GM19452 (cell line): Measurements from ENCODE around the gene PPP4R4.
"Not testable (repeated sequence)": the region's sequence is repeated elsewhere in the genome, so short reads cannot be mapped to it uniquely, and the experiment has no call there.

Experiments
- ATAC-seq: cut with Tn5 transposase; IDR thresholded peaks from one replicate; pipeline ENCODE4 v1.9.1; 2021; ENCODE audit not compliant: unreplicated experiment

Gene PPP4R4

GRCh38 chr14:94264195-94264594, 90.1 kb downstream of the PPP4R4 start:
- not testable (repeated sequence) for ATAC-seq

DNA sequence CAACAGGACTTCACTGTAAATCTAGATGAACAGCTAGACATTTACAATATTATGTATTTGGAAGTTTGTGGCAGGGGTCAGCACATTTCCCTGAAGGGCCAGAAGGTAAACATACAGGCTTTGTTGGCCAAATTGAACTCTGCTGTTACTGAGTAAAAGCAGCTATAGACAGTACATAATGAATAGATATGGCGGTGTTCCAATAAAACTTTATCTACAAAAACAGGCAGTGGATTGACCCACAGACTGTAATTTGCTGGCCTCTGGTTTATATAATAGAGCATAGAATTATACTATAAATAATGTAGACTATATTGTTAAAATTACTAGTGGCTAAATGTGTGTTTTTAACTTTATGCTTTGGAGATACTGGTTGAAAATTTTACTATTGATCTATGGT, 93.2 kb downstream of the PPP4R4 start:
- ATAC-seq, result no peak

GRCh38 chr14:94268582-94268981, 94.5 kb downstream of the PPP4R4 start:
- ATAC-seq, result not testable (repeated sequence)

DNA sequence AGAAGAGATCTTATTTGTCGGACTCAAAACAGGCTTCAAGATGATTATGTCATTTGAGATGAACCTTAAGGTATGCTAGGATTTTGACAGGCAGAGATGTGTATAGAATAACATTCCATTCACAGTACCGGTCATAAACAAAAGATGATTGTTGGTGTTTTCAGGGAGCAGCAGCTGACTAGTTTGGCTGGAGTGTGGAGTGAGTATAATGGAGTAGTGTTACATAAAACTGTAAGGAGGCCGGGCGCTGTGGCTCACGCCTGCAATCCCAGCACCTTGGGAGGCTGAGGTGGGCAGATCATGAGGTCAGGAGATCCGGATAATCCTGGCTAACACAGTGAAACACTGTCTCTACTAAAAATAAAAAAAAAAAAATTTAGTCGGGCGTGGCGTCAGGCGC, 95.0 kb downstream of the PPP4R4 start:
- ATAC-seq, result no peak

GRCh38 chr14:94276898-94277561, 102.9 kb downstream of the PPP4R4 start:
- ATAC-seq, result not testable (repeated sequence)

DNA sequence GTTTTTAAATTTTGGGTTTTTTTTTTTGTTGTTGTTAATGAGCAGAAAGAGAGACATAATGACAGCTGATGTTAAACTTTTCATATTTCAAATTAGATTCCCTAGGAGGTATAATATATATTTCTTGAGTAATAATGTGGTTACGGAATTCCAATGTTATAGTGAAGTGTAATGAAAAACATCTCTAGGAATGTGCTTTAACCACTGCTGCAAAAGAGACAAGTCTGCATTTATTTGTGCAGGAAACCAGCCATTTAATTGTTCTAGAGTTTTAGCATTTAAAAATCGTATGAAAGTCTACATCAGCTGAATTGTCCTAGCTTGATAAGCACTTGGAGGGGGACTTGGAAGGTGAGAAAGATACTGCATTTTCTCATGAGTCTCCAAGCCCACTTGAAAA, 104.6 kb downstream of the PPP4R4 start:
- ATAC-seq, result no peak

DNA sequence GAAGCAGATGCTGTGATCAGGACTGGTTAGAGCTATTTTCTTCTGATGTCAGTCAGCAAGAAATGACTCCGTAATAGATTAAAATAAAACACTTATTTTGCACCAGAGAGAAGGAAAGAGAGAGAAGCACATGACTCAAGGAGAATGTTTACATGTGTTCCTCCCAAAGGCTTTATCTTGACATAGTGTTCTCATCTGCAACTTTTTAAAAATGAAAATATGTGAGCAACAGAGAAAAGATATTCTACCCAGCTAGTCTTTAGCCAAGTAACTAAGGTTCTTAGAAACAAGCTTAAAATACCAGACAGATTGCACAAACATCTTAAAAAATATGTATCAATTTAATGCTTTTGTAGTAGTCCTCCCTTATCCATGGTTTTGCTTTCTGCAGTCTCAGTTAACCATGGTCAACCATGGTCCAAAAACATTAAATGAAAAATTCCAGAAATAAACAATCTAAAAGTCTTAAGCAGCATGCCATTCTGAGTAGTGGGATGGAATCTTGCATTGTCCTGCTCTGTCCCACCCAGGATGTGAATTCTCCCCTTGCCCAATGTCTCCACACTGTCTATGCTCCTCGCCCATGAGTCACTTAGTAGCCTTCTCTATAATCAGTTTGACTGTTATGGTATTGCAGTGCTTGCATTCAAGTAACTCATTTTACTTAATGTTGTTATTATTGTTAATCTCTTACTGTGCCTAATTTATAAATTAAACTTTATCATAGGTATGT, 109.0 kb downstream of the PPP4R4 start:
- ATAC-seq, result no peak

DNA sequence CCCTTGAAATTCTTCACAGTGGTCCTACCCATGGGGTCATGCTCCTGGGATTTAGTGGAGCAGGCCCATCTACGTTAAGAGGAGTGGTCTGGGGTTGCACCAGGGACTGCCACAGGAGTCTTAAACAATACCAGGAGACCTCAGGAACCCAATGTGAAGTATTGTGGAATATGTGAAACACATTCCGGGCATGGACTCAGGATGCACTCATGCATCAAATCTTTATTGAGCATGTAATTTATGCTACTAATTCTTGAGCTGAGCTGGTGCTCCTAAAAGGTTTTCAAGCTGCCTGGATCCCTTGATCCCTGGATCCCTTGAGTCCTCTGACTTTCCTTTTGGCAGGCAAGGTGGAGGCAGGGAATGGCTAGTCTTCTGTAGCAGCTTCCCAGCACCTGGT, 110.1 kb downstream of the PPP4R4 start:
- ATAC-seq, result no peak

- ATAC-seq, result no peak
These were observed 111.0 kb downstream of the PPP4R4 start for GRCh38 chr14:94285158-94285557.

DNA sequence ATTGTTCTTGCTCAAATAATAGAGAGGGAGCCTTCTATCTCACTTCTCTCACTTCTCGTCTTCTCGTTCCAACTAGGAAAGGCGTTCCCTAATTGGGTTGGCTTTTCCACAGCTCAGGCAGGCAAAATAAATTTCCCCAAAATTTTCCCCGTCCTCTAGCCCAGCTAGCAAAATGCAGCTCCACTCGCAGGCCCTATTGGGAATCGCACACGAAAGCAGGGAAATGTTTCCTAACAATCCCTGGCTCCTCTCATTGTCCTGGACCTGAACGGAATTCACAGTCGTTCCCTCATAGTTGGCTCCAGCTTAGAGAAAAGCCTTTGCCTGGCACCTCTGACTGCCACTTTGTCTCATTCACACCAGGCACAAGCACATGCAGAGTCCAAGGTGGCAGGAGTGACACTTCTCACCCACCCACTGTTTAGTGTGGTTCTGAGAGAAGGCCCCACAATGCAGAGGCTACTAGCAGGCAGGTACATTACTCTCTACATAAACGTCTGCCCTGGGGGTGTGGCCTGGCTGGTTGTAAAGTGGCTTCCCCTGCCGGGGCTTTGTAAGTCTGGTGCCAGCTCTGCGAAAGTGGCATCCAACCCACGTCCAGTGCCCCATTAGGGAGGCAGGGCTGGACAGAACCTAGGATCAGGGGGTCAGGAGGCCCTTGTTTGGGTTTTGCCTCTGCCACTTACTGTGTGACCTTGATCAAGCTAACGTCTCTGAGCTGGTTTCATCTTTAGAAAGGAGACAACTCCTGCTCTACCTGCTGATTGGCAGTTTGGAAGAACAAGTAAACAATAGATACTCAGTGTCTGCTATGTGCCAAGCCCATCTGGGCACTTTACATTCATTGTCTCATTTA, 114.7 kb downstream of the PPP4R4 start:
- ATAC-seq, result no peak

- ATAC-seq, result no peak
These were observed 116.1 kb downstream of the PPP4R4 start for GRCh38 chr14:94290197-94290596.

DNA sequence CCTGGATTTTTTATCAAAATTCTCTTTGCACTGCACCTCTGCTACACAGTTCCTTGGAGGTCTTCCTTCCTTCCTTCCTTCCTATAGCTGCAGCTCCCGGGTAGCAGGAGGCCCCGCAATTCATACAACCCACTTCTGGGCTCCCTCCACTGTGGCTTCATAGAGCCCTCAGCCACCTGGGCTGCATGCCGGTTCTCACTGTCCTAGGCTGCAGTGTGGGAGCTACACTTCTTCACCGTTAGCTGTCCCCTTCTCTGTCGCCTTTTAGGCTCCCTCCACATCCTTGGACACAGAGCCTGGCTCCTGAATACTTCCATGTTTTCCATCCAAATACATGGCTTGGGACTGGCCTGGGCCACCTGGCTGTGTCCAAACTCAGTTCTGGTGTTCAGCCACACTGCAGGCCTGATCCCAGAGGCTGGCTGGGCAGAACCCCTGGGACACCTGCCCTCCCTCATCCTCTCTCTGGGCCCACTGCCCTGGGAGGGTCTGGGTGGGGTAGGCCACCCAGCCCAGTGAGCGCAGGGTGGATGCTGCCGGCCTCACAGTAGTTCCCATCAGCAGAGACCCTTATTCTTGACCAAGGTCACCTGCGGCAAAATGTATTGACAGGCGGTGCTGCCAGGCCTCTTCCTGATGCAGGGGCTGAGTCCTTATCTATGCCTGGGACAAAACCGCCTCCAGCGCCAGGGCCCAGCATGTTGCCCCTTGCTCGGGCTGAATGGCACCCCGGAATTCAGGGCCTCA, 117.2 kb downstream of the PPP4R4 start:
- ATAC-seq, result no peak

GRCh38 chr14:94291906-94292525, 117.9 kb downstream of the PPP4R4 start:
- ATAC-seq, result no peak

- no peak for ATAC-seq
These were observed 118.4 kb downstream of the PPP4R4 start for GRCh38 chr14:94292526-94292871.

DNA sequence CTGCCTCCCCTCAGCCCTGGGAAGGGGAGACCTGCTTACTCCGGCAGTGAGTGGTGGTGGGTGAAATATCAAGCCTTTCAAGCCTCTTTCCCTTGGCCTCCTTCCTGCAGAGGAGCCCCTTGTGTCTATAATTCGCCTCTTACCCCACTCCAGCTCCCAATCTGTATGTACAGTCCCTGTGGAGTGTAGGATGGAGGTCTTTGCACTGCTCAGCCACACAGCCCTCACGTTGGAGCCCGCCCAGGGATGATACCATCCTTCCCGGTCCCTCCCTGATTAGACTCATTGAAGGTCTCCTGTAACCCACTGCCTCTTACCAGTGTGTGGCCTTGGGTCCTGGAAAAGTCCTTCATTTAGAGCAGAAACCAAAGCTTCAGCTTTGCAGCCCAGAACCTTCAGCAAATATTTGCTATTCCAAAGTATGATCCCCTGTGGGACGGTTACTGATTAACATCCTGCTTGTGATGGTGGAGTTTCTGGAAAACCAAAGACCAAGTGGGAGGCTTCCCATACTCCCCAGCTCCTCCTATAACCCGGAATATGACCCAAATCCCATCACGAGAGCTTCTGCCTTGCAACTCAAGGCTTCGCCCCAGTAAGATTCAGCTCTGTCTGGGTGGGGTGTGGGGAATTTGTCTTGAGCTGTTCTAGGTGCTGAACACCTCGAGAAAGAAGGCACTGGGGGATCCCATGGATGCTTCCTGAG, 118.9 kb downstream of the PPP4R4 start, which contains the start of gene SERPINA10:
Gene SERPINA10, minus strand, starts transcription at position 397 of the 706 bp plus-strand sequence. CDS start 2,675 bp downstream, outside the sequence.
- no peak for ATAC-seq

- no peak for ATAC-seq
These were observed 119.4 kb downstream of the PPP4R4 start for GRCh38 chr14:94293578-94293924.

DNA sequence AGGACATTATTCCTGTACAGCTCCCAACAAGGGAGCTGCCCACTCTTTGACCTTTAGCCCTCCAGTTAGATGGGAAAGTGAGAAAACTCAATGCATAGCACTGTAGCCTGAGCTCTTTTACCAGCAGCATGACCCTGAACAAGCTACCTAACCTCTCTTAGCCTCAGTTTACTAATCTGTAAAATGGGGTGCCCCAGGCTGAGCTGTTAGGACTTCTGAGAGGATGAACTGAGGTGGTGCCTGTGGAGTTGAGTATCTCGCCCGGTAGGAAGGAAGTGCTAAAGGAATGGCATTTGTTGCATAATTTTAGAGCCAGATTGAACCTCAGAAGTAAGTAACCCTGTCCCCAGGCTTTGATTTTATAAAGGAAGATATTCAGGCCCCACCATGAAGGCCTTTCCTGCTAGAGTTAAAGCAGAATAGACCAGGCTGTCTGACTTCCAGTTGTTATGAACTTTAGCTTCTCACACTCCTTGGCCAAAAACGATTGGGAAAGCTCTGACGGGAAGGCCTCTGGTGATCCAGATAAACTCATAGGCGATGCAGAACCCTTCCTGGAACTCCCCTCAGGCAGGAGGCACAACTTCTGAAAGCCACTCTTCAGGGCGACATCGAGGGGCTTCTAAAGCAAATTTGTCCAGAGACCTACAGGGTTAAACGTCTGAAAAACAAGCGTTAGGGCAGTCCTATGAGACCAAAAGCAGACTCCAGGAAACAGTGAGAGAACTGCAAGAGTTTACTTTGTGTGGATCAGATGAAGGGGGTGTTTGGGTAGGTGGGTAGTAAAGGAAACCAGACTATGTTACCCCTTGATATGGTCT, 121.4 kb downstream of the PPP4R4 start:
- no peak for ATAC-seq

DNA sequence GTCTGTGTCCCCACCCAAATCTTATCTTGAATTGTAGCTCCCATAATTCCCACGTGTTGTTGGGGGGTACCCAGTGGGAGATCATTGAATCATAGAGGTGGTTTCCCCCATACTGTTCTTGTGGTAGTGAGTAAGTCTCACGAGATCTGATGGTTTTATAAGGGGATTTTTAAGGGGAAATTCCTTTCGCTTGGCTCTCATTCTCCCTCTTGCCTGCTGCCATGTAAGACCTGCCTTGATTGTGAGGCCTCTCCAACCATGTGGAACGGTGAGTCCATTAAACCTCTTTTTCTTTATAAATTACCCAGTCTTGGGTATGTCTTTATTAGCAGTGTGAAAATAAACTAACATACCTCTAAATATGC, 122.0 kb downstream of the PPP4R4 start:
- ATAC-seq, result not testable (repeated sequence)

- ATAC-seq, result no peak
These were observed 124.0 kb downstream of the PPP4R4 start for GRCh38 chr14:94298130-94298529.
